PC-9 (cell line): ENCODE data around the gene ZFPL1. TPM values are rescaled to one million over a fixed set of nuclear protein-coding genes. Genes with fewer than 3 reads are reported as not detected.

Experiments
- BruUV-seq: library from RNA; stranded (reverse); fragments of 400-500 nt; replicated peaks from 2 replicates; lab custom pipeline; 2021; lab: Mats Ljungman, UMichigan
- CTCF ChIA-PET: fragments of 300-600 bp; sonication (Branson Sonifier 250); formaldehyde crosslinking; loops from one replicate; lab custom pipeline; 2022; ENCODE audit warnings: antibody characterized with exemption; lab: Charles Lee
- POLR2A ChIA-PET: fragments of 300-600 bp; sonication (Branson Sonifier 250); formaldehyde crosslinking; loops from one replicate; lab custom pipeline; 2022; ENCODE audit warnings: antibody characterized with exemption; ENCODE audit not compliant: unreplicated experiment; lab: Charles Lee
- DNase-seq, 2 experiments: peaks; one replicate each; pipeline versions ENCODE4 v3.0.0 to v3.0.0-alpha.2; 2015 to 2022; ENCODE audit warnings: mixed read lengths in 1 of 2
- H2AFZ ChIP-seq: fragments of 200-600 bp; sonication (generic); 2 replicates; pipeline ENCODE4 v1.8.1; 2017; ENCODE audit warnings: antibody characterized with exemption
- H3F3A ChIP-seq: fragments of 200-600 bp; sonication (generic); 2 replicates; pipeline ENCODE4 v1.8.1; 2017; ENCODE audit warnings: antibody characterized with exemption, mild to moderate bottlenecking, low read depth; ENCODE audit not compliant: insufficient read depth
- H3K27ac ChIP-seq: fragments of 200-600 bp; sonication (generic); 2 replicates; pipeline ENCODE4 v1.6.1; 2016; ENCODE audit warnings: mixed run types
- H3K27me3 ChIP-seq: fragments of 200-600 bp; sonication (generic); 2 replicates; pipeline ENCODE4 v1.6.1; 2016; ENCODE audit warnings: low read depth, mixed run types; ENCODE audit not compliant: insufficient read depth
- H3K36me3 ChIP-seq: fragments of 200-600 bp; sonication (generic); 2 replicates; pipeline ENCODE4 v1.6.1; 2016; ENCODE audit warnings: low read depth, mixed run types
- H3K4me1 ChIP-seq: fragments of 200-600 bp; sonication (generic); replicated peaks from 2 replicates; pipeline ENCODE4 v1.6.1; 2016; ENCODE audit warnings: mixed run types; ENCODE audit not compliant: insufficient read depth
- H3K4me2 ChIP-seq: fragments of 200-600 bp; sonication (generic); 2 replicates; pipeline ENCODE4 v1.6.1; 2017; ENCODE audit warnings: mixed run types
- H3K4me3 ChIP-seq: fragments of 200-600 bp; sonication (generic); 2 replicates; pipeline ENCODE4 v1.6.1; 2016; ENCODE audit warnings: mixed run types
- H3K79me2 ChIP-seq: fragments of 200-600 bp; sonication (generic); 2 replicates; pipeline ENCODE4 v1.6.1; 2017; ENCODE audit warnings: low read depth, mixed run types
- H3K9me2 ChIP-seq: fragments of 200-600 bp; sonication (generic); 2 replicates; pipeline ENCODE4 v1.8.1; 2017; ENCODE audit warnings: mild to moderate bottlenecking; ENCODE audit not compliant: insufficient read depth
- H3K9me3 ChIP-seq: fragments of 200-600 bp; sonication (generic); 2 replicates; pipeline ENCODE4 v1.8.1; 2016; ENCODE audit warnings: low read depth; ENCODE audit not compliant: insufficient read depth
- H4K20me1 ChIP-seq: fragments of 200-600 bp; sonication (generic); 2 replicates; pipeline ENCODE4 v1.8.1; 2017; ENCODE audit not compliant: insufficient read depth
- CTCF ChIP-seq: fragments of 200-600 bp; sonication (generic); conservative IDR thresholded peaks from 2 replicates; pipeline ENCODE4 v1.6.1; 2017; ENCODE audit warnings: mixed run types, antibody characterized with exemption, mild to moderate bottlenecking, moderate library complexity
- EZH2 ChIP-seq: fragments of 200-600 bp; sonication (generic); IDR thresholded peaks from 2 replicates; pipeline ENCODE4 v1.8.0; 2017; ENCODE audit warnings: antibody characterized with exemption, low read depth
- intact Hi-C: fragments of 100-400 bp; cut with micrococcal nuclease; formaldehyde crosslinking; loops from one replicate; pipeline ENCODE4 v1.10.0; 2022; ENCODE audit not compliant: unreplicated experiment
- total RNA-seq: library from RNA; stranded (reverse); gene quantifications from 2 replicates; pipeline ENCODE4 v1.2.3, GENCODE V29; 2021

ZFPL1 gene
- total RNA-seq, 1 experiment from 2014 or later, result 68.2 TPM

GRCh38 chr11:65087827-65088226 is 3.8 kb downstream of the ZFPL1 start:
- TF ChIP-seq CTCF (no peak), EZH2 (no peak)
- CTCF ChIA-PET, result no interaction called here

GRCh38 chr11:65089621-65090020 is 5.6 kb downstream of the ZFPL1 start:
- ChIA-PET POLR2A (no interaction called here), CTCF (no interaction called here)
- Histone ChIP-seq H3F3A (peaks cover 35% of the 10 kb centered on the region; the same call in 1 of the 2 replicates), H4K20me1 (no peaks in the 10 kb centered on the region), H3K27ac (no peak overlapping the region), H3K4me3 (no peak overlapping the region), H3K9me3 (no peaks in the 10 kb centered on the region), H3K4me2 (no peak overlapping the region), H3K9me2 (no peaks in the 10 kb centered on the region), H2AFZ (no peak overlapping the region), H3K36me3 (peaks cover 13% of the 10 kb centered on the region), H3K79me2 (peaks cover 16% of the 10 kb centered on the region), H3K4me1 (peaks cover 10% of the 10 kb centered on the region), H3K27me3 (no peaks in the 10 kb centered on the region)
- no peak for DNase-seq
- TF ChIP-seq CTCF, result no peak
- no TSS peak for BruUV-seq
- intact Hi-C loops, result no loop called here

More at GRCh38 chr11:65087827-65088226, 3.8 kb downstream of the ZFPL1 start:
- Histone ChIP-seq H3K4me1 (peaks cover 13% of the 10 kb centered on the region), H3K27me3 (no peaks in the 10 kb centered on the region), H3K9me3 (no peaks in the 10 kb centered on the region), H3K36me3 (peaks cover 13% of the 10 kb centered on the region), H3K9me2 (no peaks in the 10 kb centered on the region), H3K27ac (no peak overlapping the region), H2AFZ (no peak overlapping the region), H3K79me2 (peaks cover 29% of the 10 kb centered on the region), H3K4me3 (no peak overlapping the region), H3F3A (peaks cover 21% of the 10 kb centered on the region; the same call in 1 of the 2 replicates), H4K20me1 (no peaks in the 10 kb centered on the region), H3K4me2 (no peak overlapping the region)
- POLR2A ChIA-PET, result no interaction called here
- intact Hi-C loops, result no loop called here
- no TSS peak for BruUV-seq
- DNase-seq, result no peak

- no peaks in the 10 kb centered on the region for H3K27me3 ChIP-seq
- POLR2A ChIA-PET, result no interaction called here
- no peaks in the 10 kb centered on the region for H4K20me1 ChIP-seq
- BruUV-seq, result no TSS peak
- DNase-seq, result no peak
- H3K36me3 ChIP-seq, result peaks cover 7% of the 10 kb centered on the region; the same call in 1 of the 2 replicates
- H3K9me3 ChIP-seq, result no peaks in the 10 kb centered on the region
- TF ChIP-seq EZH2 (no peak), CTCF (no peak)
- H3K9me2 ChIP-seq, result no peaks in the 10 kb centered on the region
- H3K4me2 ChIP-seq, result no peak overlapping the region
- CTCF ChIA-PET, result no interaction called here
- H3K4me3 ChIP-seq, result no peak overlapping the region
- H2AFZ ChIP-seq, result no peak overlapping the region
- H3K4me1 ChIP-seq, result peaks cover 3% of the 10 kb centered on the region
- intact Hi-C loops, result no loop called here
- H3K79me2 ChIP-seq, result peaks cover 6% of the 10 kb centered on the region; the same call in 1 of the 2 replicates
- no peak overlapping the region for H3K27ac ChIP-seq
- H3F3A ChIP-seq, result peaks cover 34% of the 10 kb centered on the region; the same call in 1 of the 2 replicates
Observed at GRCh38 chr11:65090628-65091027, 6.6 kb downstream of the ZFPL1 start.
